ENCODE results near the gene SRP9. TPM values are rescaled to one million over a fixed set of nuclear protein-coding genes. Genes with fewer than 3 reads are reported as not detected.

Gene SRP9
- total RNA-seq, 1 donor from 2014 or later = 120 TPM

DNA sequence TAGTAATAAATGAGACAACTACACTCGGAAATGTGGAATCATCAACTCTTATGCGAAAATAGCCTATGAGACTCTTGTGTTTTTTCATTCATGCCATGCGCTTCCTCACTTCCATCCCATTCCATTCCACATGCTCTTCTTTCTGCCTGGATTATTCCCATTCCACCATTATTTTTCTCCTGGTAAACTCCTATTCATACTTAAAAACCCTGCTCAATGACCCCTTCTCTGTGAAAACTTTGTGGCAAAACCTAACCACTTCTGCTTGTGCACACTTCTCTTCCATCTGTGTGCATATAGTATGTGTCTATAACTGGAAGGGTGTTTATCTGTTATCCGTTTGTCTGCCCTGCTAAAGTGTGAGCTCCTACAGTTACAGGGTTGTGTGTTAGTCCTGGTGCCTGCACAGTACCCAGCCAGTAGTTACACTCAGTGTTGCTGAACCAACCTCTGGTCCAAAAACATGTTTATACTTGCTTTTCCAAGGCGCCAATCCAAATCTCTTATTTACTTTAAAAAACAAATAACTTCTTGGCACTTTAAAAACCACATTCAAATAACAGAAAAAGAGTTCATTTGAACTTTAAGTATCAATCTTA, 43.0 kb downstream of the SRP9 start:
- Histone ChIP-seq H3K4me1 (peaks cover 97% of the 10 kb centered on the region), H3K27me3 (no peaks in the 10 kb centered on the region), H3K4me3 (no peak overlapping the region), H3K36me3 (peaks cover 0 to 5% of the 10 kb centered on the region in 2 donors), H3K27ac (peak overlapping the region; percentile 96), H3K9me3 (no peaks in the 10 kb centered on the region)
- intact Hi-C loops (cut with DNase I) = no loop called here
- TF ChIP-seq, protein P1, sequence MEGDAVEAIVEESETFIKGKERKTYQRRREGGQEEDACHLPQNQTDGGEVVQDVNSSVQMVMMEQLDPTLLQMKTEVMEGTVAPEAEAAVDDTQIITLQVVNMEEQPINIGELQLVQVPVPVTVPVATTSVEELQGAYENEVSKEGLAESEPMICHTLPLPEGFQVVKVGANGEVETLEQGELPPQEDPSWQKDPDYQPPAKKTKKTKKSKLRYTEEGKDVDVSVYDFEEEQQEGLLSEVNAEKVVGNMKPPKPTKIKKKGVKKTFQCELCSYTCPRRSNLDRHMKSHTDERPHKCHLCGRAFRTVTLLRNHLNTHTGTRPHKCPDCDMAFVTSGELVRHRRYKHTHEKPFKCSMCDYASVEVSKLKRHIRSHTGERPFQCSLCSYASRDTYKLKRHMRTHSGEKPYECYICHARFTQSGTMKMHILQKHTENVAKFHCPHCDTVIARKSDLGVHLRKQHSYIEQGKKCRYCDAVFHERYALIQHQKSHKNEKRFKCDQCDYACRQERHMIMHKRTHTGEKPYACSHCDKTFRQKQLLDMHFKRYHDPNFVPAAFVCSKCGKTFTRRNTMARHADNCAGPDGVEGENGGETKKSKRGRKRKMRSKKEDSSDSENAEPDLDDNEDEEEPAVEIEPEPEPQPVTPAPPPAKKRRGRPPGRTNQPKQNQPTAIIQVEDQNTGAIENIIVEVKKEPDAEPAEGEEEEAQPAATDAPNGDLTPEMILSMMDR (IDR thresholded peaks at IDR 0.05) = no peak
- TF ChIP-seq POLR2A (IDR thresholded peaks at IDR 0.05) = no peak
- no peak for TF ChIP-seq POLR2AphosphoS5 (IDR thresholded peaks at IDR 0.05; ENCODE audit: insufficient read depth in 1 of 2, low read depth in 1 of 2)
- DNase-seq (ENCODE audit: extremely low spot score in 2 of 2) = no peak

DNA sequence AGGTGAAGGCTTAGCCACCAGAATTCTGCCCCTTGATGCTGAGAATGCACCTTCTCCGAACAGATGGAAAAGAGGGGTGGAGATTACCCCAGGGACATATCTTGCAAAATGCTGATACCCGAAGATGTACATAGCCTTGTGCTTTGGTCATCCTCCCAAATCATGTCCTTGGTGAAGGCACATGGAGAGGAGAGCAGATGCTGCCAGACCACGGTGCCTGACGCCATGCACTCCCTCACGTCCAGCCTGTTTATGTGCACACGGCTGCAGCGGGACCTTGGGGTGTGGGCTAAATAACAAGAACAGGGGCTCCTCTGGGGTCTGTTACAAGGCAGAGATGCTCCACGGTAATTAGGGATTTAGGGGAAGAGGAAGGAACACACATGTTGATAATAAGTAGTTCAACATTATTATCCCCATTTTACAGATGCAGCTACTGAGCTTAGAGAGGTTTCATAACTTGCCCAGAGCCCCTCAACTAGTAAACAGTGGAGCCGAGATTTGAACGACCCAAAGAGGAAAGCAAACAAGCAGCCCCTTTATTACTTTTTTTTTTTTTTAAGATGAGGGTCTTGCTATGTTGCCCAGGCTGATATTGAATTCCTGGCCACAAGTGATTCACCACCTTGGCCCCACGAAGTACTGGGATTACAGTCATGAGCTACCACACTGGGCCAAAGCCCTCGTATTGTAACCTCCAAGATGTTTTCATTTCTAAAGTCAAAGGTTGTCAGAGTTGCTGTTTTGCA, 45.2 kb downstream of the SRP9 start:
- no peak for DNase-seq (ENCODE audit: extremely low spot score in 2 of 2)
- intact Hi-C loops (cut with DNase I) = no loop called here
- H3K27ac ChIP-seq = peak overlapping the region; percentile 57
- H3K36me3 ChIP-seq = peaks cover 0 to 5% of the 10 kb centered on the region in 2 donors
- H3K4me1 ChIP-seq = peaks cover 90% of the 10 kb centered on the region
- H3K9me3 ChIP-seq = no peaks in the 10 kb centered on the region
- no peak for TF ChIP-seq POLR2AphosphoS5 (IDR thresholded peaks at IDR 0.05; ENCODE audit: insufficient read depth in 1 of 2, low read depth in 1 of 2)
- TF ChIP-seq, protein P1 (IDR thresholded peaks at IDR 0.05) = no peak
- no peak overlapping the region for H3K4me3 ChIP-seq
- H3K27me3 ChIP-seq = no peaks in the 10 kb centered on the region

DNA sequence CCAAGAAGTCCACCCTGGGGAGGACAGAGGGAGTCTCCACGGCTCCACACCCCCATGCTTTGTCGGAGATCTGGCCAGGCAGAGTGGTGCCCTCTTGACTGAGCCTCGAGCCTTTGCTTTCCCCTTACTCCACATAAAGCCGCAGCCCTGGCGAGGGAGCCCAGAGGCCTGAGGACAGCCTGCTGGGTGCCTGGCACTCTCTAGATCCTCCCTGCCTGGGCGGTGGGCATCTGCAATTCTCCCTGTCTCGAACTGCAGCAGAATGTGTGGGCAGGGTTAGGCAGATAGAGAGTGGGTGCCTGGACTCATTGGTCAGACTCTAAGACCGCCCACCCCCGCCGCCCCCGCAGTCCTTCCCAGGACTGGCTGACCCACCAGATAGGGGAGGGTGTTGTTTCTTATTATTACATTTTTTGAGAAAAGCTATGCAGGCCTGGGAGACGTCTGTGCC, 46.2 kb downstream of the SRP9 start:
- Histone ChIP-seq H3K4me3 (no peak overlapping the region), H3K9me3 (no peaks in the 10 kb centered on the region), H3K27me3 (no peaks in the 10 kb centered on the region), H3K36me3 (peaks cover 0 to 9% of the 10 kb centered on the region in 2 donors), H3K4me1 (peaks cover 81% of the 10 kb centered on the region), H3K27ac (peak overlapping the region; percentile 57)
- no peak for DNase-seq (ENCODE audit: extremely low spot score in 2 of 2)
- TF ChIP-seq, protein P1 (IDR thresholded peaks at IDR 0.05) = no peak
- TF ChIP-seq POLR2A (IDR thresholded peaks at IDR 0.05) = no peak
- TF ChIP-seq POLR2AphosphoS5 (IDR thresholded peaks at IDR 0.05; ENCODE audit: insufficient read depth in 1 of 2, low read depth in 1 of 2) = no peak
- intact Hi-C loops (cut with DNase I) = no loop called here

DNA sequence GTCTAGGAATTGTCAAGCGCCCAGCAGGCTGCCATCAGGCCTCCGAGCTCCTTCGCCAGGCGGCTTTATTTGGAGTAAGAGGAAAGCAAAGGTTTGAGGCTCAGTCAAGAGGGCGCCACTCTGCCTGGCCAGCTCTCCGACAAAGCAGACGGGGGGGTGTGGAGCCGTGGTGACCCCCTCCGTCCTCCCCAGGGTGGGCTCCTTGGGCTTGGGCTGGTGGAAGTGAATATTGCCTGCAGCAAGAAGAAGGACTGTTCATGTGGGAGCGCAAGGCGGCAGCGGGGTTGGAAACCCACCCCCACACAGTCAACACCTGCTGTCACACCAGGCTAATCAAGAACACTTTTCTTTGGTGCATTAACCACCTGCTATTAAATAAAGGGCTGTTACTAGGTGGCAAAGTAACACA, 46.9 kb downstream of the SRP9 start:
- intact Hi-C loops (cut with DNase I) = no loop called here
- Histone ChIP-seq H3K27ac (peak overlapping the region; percentile 57), H3K4me1 (peaks cover 76% of the 10 kb centered on the region)

More for the DNA sequence above, 46.9 kb downstream of the SRP9 start:
- H3K9me3 ChIP-seq = no peaks in the 10 kb centered on the region
- H3K4me3 ChIP-seq = no peak overlapping the region
- TF ChIP-seq, protein P1 (IDR thresholded peaks at IDR 0.05) = no peak
- no peak for TF ChIP-seq POLR2A (IDR thresholded peaks at IDR 0.05)
- no peak for TF ChIP-seq POLR2AphosphoS5 (IDR thresholded peaks at IDR 0.05; ENCODE audit: insufficient read depth in 1 of 2, low read depth in 1 of 2)
- no peak for DNase-seq (ENCODE audit: extremely low spot score in 2 of 2)
- no peaks in the 10 kb centered on the region for H3K27me3 ChIP-seq
- peaks cover 0 to 15% of the 10 kb centered on the region in 2 donors for H3K36me3 ChIP-seq
